Stimulated activated CD8-positive, alpha-beta memory T cell treated with anti-CD3 and anti-CD28 coated beads, Interleukin-15, amount 100 ng/mL, for 48 hours (primary cell): ENCODE data around the gene ASPA.

Experiments used
- DNase-seq, 2 donors: peaks; one replicate each; pipeline ENCODE4 v3.0.0-alpha.2; 2020; ENCODE audit warnings: low read depth in 2 of 2

ASPA gene

GRCh38 chr17:3534881-3535252 lies 59.1 kb downstream of the ASPA start:
- DNase-seq = no peak

- peak; percentile 36 to 53 for DNase-seq
Observed at GRCh38 chr17:3535253-3535995, 59.6 kb downstream of the ASPA start.

- DNase-seq = no peak
Observed at GRCh38 chr17:3536716-3537115, 60.9 kb downstream of the ASPA start.

- no peak for DNase-seq
Observed at GRCh38 chr17:3539881-3540540, 64.2 kb downstream of the ASPA start.

GRCh38 chr17:3542410-3543088 lies 66.8 kb downstream of the ASPA start:
- no peak for DNase-seq

GRCh38 chr17:3543453-3543852 lies 67.7 kb downstream of the ASPA start:
- no peak for DNase-seq

- no peak for DNase-seq
Observed at GRCh38 chr17:3544365-3544764, 68.6 kb downstream of the ASPA start.

GRCh38 chr17:3545151-3545550 lies 69.4 kb downstream of the ASPA start:
- DNase-seq = no peak

GRCh38 chr17:3546521-3546920 lies 70.7 kb downstream of the ASPA start:
- DNase-seq = no peak

GRCh38 chr17:3546997-3547396 lies 71.2 kb downstream of the ASPA start:
- no peak for DNase-seq

- no peak for DNase-seq
Observed at GRCh38 chr17:3547628-3548027, 71.8 kb downstream of the ASPA start.

GRCh38 chr17:3549610-3550162 lies 73.9 kb downstream of the ASPA start:
- no peak for DNase-seq

- DNase-seq = no peak
Observed at GRCh38 chr17:3551189-3551588, 75.4 kb downstream of the ASPA start.

GRCh38 chr17:3552916-3553315 lies 77.1 kb downstream of the ASPA start:
- DNase-seq = no peak
